Renal cortex interstitium (tissue), 11 donors: ENCODE measurements around the gene GAL3ST1. TPM values are rescaled to one million over a fixed set of nuclear protein-coding genes. Genes with fewer than 3 reads are reported as not detected.
"Not testable (repeated sequence)": the region's sequence is repeated elsewhere in the genome, so short reads cannot be mapped to it uniquely, and the experiment has no call there.

Experiments
- DNase-seq, 11 donors: peaks; one replicate each; pipeline ENCODE4 v3.0.0-alpha.2; 2013; ENCODE audit warnings: low read depth in 9 of 11, low spot score in 4 of 11; ENCODE audit errors: extremely low read depth in 1 of 11
- polyA plus RNA-seq, 3 donors: library from polyadenylated mRNA; unstranded; fragments of 120-200 nt; gene quantifications; one replicate each; pipeline ENCODE4 v1.2.1, GENCODE V29; 2013; ENCODE audit not compliant: insufficient read length in 3 of 3

Gene GAL3ST1
- polyA plus RNA-seq, 3 donors: 21.8 to 33.0 (median 32.0) TPM

- no peak for DNase-seq
Observed at GRCh38 chr22:30555282-30556210, 18.9 kb downstream of the GAL3ST1 start.

GRCh38 chr22:30553971-30554370 is 20.5 kb downstream of the GAL3ST1 start:
- DNase-seq: no peak

- no peak for DNase-seq
Observed at GRCh38 chr22:30552719-30553118, 21.7 kb downstream of the GAL3ST1 start.

GRCh38 chr22:30551813-30552212 is 22.7 kb downstream of the GAL3ST1 start:
- DNase-seq: not testable (repeated sequence)

GRCh38 chr22:30547188-30547587 is 27.3 kb downstream of the GAL3ST1 start:
- DNase-seq: no peak

GRCh38 chr22:30546616-30547015 is 27.8 kb downstream of the GAL3ST1 start, which contains the start of gene SEC14L6:
Gene SEC14L6, minus strand, starts transcription at chr22:30546741. Its CDS starts 59 bp downstream, at chr22:30546682.
- DNase-seq: no peak

GRCh38 chr22:30542811-30543188 is 31.7 kb downstream of the GAL3ST1 start:
- DNase-seq: no peak

- peak in 4 of 11 donors; percentile 24 to 48 (median 32) for DNase-seq
Observed at GRCh38 chr22:30541961-30542810, 32.3 kb downstream of the GAL3ST1 start.

- DNase-seq: not testable (repeated sequence)
Observed at GRCh38 chr22:30541511-30541910, 33.0 kb downstream of the GAL3ST1 start.

GRCh38 chr22:30539368-30539767 is 35.1 kb downstream of the GAL3ST1 start:
- DNase-seq: no peak

- DNase-seq: no peak
Observed at GRCh38 chr22:30538280-30538679, 36.2 kb downstream of the GAL3ST1 start.

GRCh38 chr22:30537083-30537731 is 37.3 kb downstream of the GAL3ST1 start:
- no peak for DNase-seq

GRCh38 chr22:30535182-30535581 is 39.3 kb downstream of the GAL3ST1 start:
- DNase-seq: no peak

- DNase-seq: no peak
Observed at GRCh38 chr22:30531651-30532608, 42.5 kb downstream of the GAL3ST1 start.

GRCh38 chr22:30526656-30527055 is 47.8 kb downstream of the GAL3ST1 start:
- no peak for DNase-seq

GRCh38 chr22:30523646-30524489 is 50.6 kb downstream of the GAL3ST1 start:
- DNase-seq: no peak

- DNase-seq: no peak
Observed at GRCh38 chr22:30521368-30522156, 52.9 kb downstream of the GAL3ST1 start.
